ENCODE measurements around the gene CPEB2. TPM values are rescaled to one million over a fixed set of nuclear protein-coding genes. Genes with fewer than 3 reads are reported as not detected.

The CPEB2 gene
- total RNA-seq: 10 to 100 TPM in 4 of 6 experiments, 1 to 10 TPM in 2; 9.1 to 16.3 (median 12.9) TPM
- long read RNA-seq: 0 reads

- intact Hi-C loops (cut with DNase I): no loop called here
- DNase-seq: peak; percentile 97 to 99 (median 99)
- TF ChIP-seq CTCF (IDR thresholded peaks at IDR 0.05) (no peak), POLR2A (IDR thresholded peaks at IDR 0.05) (peak; percentile 99)
- 0% methylated on average over 7 of the region's 104 CpGs for WGBS (ENCODE audit: insufficient coverage, low coverage, low lambda C conversion rate, missing lambda C conversion rate)
- no peaks in the 10 kb centered on the region for H3K27me3 ChIP-seq
- peaks cover 0 to under 1% (median 0%) of the 10 kb centered on the region in 4 donors for H3K36me3 ChIP-seq
- H3K4me3 ChIP-seq: peak within 1 kb of the TSS; percentile 80 to 87 (median 86)
- ATAC-seq: peak; percentile 72 to 87 (median 76)
- H3K9me3 ChIP-seq: peaks cover 0 to 3% (median 0%) of the 10 kb centered on the region in 4 donors
- peaks cover 0 to 16% (median 3%) of the 10 kb centered on the region in 4 donors for H3K4me1 ChIP-seq
- peak within 1 kb of the TSS; percentile 100 for H3K27ac ChIP-seq
Observed at GRCh38 chr4:15001869-15002658, at the start of gene CPEB2. Gene CPEB2 (plus strand): TSS chr4:15002481. CDS start chr4:15002674, 193 bp downstream.

- ATAC-seq: peak; percentile 79 to 95 (median 88)
- H3K9me3 ChIP-seq: no peaks in the 10 kb centered on the region
- peak overlapping the region in 2 of 3 donors; percentile 50 to 66 for H3K27ac ChIP-seq
- no peaks in the 10 kb centered on the region for H3K27me3 ChIP-seq
- H3K4me3 ChIP-seq: no peak overlapping the region
- intact Hi-C loops (cut with DNase I): no loop called here
- 27% methylated on average over 3 of the region's 3 CpGs for WGBS (ENCODE audit: insufficient coverage, low coverage, low lambda C conversion rate, missing lambda C conversion rate)
- DNase-seq: no peak
- no peaks in the 10 kb centered on the region for H3K36me3 ChIP-seq
- no peak for TF ChIP-seq POLR2A (IDR thresholded peaks at IDR 0.05)
- H3K4me1 ChIP-seq: peaks cover 0 to 22% (median 4%) of the 10 kb centered on the region in 4 donors
Observed at GRCh38 chr4:14958436-14958835, 43.8 kb upstream of the CPEB2 start.

GRCh38 chr4:14961292-14961691, 41.0 kb upstream of the CPEB2 start:
- H3K9me3 ChIP-seq: no peaks in the 10 kb centered on the region
- no peak overlapping the region for H3K27ac ChIP-seq
- peak in 2 of 4 donors; percentile 38 to 73 for ATAC-seq
- peaks cover 0 to 22% (median 4%) of the 10 kb centered on the region in 4 donors for H3K4me1 ChIP-seq
- TF ChIP-seq CTCF (IDR thresholded peaks at IDR 0.05) (no peak), POLR2A (IDR thresholded peaks at IDR 0.05) (no peak)
- H3K36me3 ChIP-seq: no peaks in the 10 kb centered on the region
- no peaks in the 10 kb centered on the region for H3K27me3 ChIP-seq
- H3K4me3 ChIP-seq: no peak overlapping the region
- no peak for DNase-seq
- intact Hi-C loops (cut with DNase I): no loop called here

GRCh38 chr4:14965071-14965470, 37.2 kb upstream of the CPEB2 start:
- ATAC-seq (no peak), DNase-seq (no peak)
- Histone ChIP-seq H3K4me3 (no peak overlapping the region), H3K4me1 (peaks cover 0 to 6% (median 0%) of the 10 kb centered on the region in 4 donors), H3K27ac (no peak overlapping the region), H3K36me3 (no peaks in the 10 kb centered on the region), H3K9me3 (no peaks in the 10 kb centered on the region), H3K27me3 (no peaks in the 10 kb centered on the region)
- intact Hi-C loops (cut with DNase I): no loop called here
- WGBS (ENCODE audit: insufficient coverage, low coverage, low lambda C conversion rate, missing lambda C conversion rate): no CpG with 5 or more reads among the region's 1 CpG
- TF ChIP-seq CTCF (IDR thresholded peaks at IDR 0.05) (no peak), POLR2A (IDR thresholded peaks at IDR 0.05) (no peak)

- 75% methylated on average over 1 of the region's 3 CpGs for WGBS (ENCODE audit: insufficient coverage, low coverage, low lambda C conversion rate, missing lambda C conversion rate)
- intact Hi-C loops (cut with DNase I): no loop called here
- no peaks in the 10 kb centered on the region for H3K27me3 ChIP-seq
- ATAC-seq (no peak), DNase-seq (no peak)
- H3K4me3 ChIP-seq: no peak overlapping the region
- no peak overlapping the region for H3K27ac ChIP-seq
- H3K4me1 ChIP-seq: no peaks in the 10 kb centered on the region
- no peaks in the 10 kb centered on the region for H3K36me3 ChIP-seq
- TF ChIP-seq POLR2A (IDR thresholded peaks at IDR 0.05): no peak
- no peak for TF ChIP-seq CTCF (IDR thresholded peaks at IDR 0.05)
- no peaks in the 10 kb centered on the region for H3K9me3 ChIP-seq
Observed at GRCh38 chr4:14967982-14968381, 34.3 kb upstream of the CPEB2 start.
